GM21381 (cell line): ENCODE measurements around the gene RPN1.
A peak's percentile ranks its signal among the peaks of the same experiment; 100 is the strongest.
"Not testable (repeated sequence)": the region's sequence is repeated elsewhere in the genome, so short reads cannot be mapped to it uniquely, and the experiment has no call there.

Source experiments
- ATAC-seq: cut with Tn5 transposase; IDR thresholded peaks from one replicate; pipeline ENCODE4 v1.9.1; 2021; ENCODE audit warnings: mild to moderate bottlenecking, moderate library complexity; ENCODE audit not compliant: unreplicated experiment

RPN1 gene

DNA sequence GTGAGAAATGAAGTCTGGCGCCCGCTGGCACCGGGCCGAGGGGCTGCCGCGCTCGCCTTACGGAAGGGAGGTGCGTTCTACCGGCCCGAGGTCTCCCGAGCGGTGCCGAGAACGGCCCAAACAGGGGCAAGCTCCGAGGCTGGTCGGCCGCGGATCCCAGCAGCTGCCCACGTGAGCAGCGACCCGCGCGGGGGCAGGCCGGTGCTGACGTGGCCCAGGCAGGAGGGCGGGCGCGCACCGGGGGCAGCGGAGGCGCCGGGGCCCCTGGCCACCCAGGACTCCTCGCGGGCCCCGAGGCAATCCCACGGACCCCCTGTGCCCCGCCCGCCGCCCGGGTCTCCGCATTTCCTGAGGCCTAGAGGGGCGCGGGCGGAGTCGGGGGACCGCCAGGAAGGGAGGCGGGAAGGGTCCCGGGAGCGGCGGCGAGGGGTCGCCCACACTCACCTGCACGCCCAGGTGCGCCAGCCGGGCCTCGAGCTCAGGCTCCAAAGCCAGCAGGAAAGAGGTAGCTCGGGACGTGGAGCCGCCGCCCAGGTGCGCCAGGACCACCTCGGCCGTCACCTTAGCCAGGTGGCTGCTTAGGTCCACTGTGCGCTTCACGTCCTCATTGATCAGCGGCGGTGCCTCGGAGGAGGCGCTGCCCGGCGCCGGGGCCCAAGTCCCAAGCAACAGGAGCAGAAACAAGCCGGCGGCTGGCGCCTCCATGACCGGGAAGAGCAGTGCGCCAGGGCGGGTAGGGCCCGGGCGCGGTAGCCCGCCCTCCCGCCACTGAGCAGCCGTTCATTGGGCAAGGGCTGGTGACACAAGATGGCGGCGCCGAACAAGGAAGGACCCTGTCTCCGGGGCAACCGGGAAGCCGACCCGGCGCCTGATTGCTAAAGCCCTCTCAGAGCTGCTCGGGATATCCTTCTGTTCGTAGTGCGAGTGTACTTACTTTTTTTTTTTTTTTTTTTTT lies at the start of gene RPN1:
Gene RPN1 (minus strand): TSS at position 723 of the 955 bp plus-strand sequence. CDS start 18 bp downstream, at position 705.
- peak; percentile 96 for ATAC-seq

DNA sequence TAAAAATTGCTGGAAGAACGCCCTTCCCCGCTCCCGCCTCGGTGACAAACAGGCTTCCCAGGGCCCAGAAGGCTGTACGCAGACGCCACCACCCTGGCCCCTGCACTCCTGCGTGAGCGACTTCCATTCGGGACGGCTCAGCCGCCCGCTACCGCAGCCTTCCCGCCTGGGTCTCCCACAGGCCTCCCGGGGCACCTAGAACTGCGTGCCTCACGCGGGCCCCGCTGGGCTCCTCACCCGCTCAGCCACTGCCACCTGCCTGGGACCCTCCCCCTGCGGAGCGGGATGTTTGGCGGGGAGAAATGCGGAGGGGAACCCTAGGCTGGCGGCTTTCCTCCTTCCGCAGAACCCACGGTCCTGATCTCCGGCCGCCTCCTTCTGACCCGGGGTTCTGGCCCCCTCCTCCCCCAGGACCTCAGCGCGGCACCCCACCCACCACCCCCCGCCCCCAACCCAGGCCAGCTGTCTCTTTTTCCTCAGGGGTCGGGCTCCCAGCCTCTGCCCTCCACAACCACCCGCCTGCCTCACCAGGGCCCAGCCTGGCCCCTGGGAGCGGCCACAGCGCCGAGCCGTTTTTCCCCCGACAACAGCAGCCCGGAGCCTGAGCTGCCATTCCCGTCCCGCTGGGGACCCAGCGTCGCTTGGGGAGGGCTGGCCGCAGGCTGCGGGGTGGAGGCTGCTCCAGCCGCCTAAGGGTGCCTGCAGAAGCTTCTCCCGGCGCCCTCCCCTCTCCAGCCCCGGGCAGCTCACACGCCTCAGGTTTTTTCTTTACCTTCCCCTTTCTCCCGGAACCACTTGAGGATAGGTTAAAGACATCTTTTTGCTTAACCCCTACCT lies 47.8 kb upstream of the RPN1 start:
- ATAC-seq = no peak

DNA sequence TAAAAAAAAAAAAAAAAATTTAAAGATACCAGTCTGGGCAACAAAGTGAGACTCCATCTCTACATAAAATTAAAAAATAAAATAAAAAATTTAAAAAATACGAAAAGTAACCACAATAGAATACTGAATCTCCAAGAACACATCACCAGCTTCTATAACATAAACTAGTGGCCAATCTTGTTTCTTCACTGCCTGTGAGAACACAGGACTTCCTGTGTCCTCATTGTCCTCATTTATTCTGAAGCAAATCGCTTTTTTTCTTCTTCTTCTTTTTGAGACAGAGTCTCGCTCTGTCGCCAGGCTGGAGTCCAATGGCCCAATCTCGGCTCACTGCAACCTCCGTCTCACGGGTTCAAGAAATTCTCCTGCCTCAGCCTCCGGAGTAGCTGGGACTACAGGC lies 46.7 kb upstream of the RPN1 start:
- no peak for ATAC-seq

DNA sequence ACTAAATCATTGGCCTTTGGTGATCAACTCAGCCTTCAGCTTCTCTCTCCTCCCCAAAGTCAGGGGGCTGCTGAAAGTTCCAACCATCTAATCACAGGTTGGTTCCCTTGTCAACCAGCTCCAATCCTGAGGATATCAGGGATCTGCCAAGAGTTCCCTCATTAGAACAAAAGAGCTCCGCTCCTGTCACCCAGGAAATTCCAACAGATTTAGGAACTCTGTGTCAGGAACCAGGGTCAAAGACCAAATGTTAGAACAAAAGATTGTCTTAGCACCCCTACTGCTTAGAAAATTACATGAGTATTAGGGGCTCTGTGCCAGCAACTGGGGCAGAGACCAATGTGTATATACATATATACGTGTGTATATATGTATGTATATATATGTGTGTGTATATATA lies 43.1 kb upstream of the RPN1 start:
- no peak for ATAC-seq

DNA sequence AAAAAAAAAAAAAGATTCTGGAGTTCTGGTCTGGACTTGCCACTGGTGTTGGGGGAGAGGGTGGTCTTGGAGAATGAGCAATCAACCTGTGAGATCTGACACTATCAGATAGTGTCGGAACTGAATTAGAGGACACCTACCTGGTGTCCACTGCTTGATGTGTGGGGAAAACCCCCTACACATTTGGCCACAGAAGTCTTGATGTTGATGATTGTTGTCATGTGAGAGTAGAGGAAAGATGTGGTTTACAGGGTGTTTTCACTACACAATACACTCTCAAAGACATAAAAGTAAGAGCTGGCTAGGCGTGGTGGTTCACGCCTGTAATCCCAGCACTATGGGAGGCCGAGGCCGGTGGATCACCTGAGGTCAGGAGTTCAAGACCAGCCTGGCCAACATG lies 38.4 kb upstream of the RPN1 start:
- ATAC-seq = no peak

DNA sequence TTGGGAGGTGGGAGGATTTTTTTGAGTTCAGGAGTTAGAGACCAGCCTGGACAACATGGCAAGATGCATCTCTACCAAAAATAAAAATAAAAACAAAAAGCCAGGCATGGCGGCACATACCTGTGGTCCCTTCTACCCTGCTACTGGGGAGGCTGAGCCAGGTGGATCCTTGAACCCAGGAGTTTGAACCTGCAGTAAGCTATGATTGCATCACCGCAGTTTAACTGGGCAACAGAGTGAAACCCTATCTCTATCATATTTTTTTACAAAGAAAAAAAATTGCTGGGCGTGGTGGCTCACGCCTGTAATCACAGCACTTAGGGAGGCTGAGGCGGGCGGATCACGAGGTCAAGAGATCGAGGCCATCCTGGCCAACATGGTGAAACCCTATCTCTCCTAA lies 35.8 kb upstream of the RPN1 start:
- no peak for ATAC-seq

DNA sequence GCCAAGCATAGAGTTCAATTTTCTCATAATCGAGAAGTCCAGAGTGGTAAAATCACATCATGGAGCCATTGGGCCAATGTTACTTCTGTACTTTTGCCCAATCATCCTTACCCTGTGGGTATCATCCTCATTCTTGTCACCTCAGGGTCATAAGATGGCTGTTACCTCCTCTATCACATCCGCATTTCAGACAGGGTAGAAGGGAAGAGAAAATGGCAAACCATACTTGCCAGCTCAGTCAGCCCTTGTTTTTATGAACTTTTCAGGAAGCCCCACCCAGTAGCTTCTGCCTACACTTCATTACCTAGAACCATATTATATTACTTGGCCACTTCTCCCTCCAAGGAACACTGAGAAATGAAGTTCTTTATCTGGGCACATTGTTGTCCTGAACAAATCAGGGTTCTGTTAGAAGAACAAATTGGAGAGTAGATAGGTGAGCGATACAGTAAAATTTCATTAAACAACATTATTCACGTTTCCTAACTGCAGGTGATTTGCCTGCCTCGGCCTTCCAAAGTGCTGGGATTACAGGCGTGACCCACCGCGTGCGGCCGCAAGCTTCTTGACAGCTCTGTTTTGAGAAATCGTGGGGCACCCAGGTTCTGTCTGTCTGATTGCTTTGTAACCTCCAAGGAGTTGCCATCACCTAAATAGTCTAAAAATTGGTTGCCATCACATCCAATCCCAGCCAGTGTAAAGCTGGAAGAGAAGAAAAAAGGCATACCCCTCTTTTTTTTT lies 34.5 kb upstream of the RPN1 start:
- no peak for ATAC-seq

DNA sequence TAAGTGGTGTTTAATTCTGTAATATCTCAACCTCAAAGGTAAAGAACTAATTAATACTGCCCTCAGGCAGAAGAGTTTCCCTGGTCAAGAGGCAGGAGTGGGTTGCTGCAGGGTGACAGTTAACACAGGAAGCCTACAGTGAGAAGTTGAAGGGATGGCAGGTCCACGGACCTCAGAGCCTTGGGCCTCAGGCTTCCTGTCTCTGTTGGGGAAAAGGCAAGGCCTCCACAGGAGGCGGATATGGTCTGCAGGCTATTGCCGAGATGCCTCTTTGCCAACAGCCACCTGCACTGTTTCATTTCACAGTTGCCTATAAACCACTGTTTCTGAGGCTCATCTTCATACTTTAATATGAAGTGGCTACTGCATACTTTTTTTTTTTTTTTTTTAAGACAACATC lies 33.3 kb upstream of the RPN1 start:
- ATAC-seq = no peak

DNA sequence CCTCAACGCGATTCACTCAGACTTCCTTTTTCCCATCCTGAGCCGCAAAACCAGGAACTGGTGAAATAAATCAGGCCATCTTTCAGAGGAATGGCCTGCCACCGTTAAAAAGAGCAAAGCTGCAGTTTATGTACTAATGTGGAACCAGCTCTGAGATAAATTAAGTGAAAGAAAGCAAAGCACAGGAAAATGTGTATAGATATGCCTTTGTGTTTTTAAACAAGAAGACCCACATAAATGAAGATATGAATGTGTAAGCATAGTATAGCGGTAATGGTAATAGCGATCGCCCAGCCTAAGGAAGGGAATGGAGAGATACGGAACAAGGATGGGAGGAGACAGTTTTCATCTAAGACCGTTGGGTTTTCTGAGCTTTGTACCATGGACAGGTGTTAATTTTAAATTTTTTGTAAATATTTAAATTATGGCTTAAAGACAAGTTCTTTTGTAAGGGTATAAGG lies 30.8 kb upstream of the RPN1 start:
- ATAC-seq = no peak

DNA sequence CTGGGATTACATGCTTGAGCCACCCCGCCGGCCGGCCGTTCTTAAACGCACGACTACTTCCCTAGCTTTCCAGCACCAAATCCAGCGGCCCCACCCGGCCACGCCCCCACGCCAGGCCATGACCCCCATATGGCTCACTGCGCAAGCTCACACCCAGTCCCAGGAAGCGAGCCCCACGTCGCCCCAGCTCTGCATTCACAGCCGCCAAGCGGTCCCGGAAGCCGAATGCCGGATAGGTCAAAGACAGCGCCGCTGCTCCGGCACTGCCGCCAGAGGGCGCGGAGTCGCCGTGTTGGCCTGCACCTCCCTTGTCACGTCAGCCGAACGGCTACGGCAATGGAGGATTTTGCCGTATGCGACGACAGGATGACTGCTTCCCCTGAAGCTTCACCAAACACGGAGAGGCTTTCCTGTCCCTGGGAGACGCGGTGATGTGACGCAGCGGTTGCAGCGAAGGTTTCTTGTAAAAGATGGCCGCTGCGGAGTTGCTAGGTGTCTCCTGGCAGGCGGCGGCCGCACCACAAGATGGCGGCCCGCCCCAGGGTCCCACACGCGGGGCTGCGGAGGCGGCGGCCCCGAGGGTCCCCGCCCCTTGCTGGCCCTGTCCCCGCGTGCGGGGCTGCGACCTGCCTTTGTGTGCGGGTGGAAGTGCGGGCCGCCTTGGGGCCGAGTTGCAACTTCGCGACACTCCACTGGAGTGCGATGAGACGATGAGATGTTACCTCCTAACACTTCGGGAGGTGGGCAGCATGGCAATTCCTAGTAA lies 30.2 kb upstream of the RPN1 start:
- peak; percentile 95 for ATAC-seq

DNA sequence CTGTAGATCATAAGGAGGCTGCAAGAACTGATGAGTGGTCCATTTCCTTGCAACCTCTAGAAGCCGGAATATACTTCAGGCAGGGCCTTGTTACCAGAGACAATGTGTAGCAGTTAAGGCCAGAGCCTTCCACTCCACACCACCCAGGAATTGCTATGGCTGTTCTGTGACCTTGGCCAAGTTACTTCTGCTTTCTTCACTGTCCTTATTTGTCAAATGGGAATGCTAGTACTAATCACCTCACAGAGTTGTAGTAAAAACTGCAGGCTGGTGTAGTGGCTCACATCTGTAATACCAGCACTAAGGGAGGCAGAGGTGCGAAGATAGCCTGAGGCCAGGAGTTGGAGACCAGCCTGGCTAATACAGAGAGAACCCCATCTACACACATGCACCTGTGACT lies 28.7 kb upstream of the RPN1 start:
- ATAC-seq = no peak

DNA sequence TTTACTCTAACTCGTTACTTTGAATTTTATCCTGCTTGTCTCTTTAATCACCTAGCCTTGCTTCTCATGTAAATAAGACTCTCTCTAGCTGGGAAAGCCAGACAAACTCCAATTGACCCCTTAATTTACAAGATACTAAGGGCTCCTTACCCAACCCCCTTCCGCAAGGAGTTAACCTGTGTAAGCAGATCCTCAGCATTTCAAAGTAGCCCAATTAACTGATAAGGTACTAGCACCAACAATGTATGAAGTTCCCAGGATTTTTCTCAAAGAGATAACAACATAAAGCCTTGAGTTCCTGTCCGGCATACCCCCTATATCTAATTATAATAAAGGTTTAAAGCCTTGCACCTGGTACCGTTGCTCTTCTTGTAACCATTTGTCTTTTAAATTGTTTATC lies 25.2 kb upstream of the RPN1 start:
- ATAC-seq = not testable (repeated sequence)

DNA sequence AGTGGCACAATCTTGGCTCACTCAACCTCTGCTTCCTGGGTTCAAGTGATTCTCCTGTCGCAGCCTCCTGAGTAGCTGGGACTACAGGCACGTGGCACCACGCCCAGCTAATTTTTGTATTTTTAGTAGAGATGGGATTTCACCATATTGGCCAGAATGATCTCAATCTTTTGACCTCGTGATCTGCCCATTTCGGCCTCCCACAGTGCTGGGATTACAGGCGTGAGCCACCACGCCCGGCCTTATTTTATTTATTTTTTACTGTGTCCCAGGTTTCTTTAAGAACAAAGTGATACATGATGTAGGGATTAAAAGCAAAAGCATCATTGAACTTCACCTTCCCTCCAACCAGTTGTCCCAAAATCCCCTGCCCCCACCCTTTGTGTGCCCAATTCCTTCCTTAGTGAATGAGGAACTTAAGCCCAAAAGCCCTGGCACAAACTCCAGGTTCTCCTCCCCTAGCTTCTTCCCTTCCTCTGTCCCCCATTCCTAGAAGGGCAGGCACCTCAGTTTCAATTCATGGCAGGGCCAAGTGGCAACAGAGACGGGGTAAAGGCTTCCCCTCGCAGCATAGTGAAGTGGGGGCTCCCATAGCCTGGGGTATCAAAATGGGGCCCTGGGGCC lies 23.7 kb upstream of the RPN1 start:
- ATAC-seq = no peak

DNA sequence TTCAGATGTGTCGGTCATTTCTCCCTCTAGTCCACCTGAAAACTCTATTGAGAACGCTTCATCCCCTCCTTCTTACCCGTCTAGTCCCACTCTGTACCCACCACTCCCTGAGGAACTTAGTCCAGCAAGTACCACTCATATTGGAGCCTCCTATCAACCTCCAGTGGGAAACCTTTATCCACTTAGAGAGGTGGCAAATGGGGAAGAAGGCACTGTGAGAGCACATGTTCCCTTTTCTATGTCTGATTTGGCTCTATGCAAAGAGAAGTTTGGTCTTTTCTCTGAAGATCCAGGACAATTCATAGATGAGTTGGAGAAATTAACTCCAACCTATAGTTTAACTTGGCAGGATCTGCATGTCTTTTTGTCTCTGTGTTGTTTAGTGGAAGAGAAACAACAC lies 17.0 kb upstream of the RPN1 start:
- no peak for ATAC-seq

DNA sequence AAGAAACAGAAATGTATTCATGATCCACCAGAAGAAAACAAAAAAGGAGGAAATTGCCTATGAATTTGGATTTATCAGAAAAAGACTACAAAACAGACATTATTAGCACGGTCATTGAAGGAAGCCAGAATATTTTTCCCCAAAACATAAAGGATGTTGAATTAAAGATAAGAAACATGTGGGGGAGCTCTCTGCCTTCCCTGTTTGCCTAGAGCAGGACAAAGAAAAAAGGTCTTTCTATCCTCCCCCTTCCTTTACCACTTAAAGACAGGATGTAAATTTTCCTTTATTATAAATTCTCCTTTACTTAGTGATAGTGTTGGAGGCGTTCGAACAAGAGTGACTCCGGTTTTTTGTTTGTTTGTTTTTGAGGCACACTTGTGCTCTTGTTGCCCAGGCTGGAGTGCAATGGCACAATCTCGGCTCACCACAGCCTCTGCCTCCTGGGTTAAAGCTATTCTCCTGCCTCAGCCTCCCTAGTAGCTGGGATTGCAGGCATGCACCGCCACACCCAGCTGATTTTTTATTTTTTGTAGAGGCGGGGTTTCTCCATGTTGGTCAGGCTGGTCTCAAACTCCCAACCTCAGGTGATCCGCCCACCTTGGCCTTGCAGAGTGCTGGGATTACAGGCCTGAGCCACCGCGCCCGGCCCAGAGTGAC lies 14.9 kb upstream of the RPN1 start:
- no peak for ATAC-seq

DNA sequence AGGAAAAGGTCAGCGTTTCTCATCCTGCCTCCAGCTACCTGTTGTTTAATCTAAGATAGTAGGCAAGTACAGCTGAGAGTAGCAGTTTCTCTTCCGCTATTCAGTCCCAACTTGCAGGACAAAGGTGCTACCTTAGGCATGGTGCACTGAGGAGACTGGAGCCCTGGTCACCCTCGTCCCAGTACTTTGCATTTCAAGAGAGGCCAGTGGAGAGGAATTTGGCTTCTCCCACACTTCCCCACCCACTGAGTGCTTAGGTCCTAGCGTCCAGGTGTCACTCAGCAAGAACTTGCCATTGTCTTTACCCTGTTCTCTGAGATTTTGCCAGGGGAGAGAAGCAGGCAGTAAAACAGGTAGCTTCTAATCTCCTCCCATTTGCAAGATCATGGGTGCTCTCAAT lies 12.5 kb upstream of the RPN1 start:
- ATAC-seq = no peak

DNA sequence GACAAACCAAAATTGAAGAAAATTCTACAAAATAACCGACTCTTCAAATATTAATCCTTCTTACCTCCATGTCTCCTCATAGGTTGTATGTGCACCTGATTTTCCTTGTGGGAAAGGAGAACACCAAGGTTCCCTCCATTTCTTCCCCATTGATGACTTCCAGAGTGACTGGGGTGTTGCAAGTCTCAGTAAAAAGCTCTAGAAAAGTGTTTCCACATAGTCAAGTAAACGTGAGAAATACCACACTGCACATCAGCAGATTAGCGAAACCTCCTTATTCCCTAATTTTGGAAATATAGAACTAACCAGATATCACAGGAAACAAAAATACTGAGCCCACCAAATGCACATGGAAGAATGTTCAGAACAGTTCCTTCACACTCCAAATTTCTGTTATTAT lies 4.9 kb upstream of the RPN1 start:
- no peak for ATAC-seq

DNA sequence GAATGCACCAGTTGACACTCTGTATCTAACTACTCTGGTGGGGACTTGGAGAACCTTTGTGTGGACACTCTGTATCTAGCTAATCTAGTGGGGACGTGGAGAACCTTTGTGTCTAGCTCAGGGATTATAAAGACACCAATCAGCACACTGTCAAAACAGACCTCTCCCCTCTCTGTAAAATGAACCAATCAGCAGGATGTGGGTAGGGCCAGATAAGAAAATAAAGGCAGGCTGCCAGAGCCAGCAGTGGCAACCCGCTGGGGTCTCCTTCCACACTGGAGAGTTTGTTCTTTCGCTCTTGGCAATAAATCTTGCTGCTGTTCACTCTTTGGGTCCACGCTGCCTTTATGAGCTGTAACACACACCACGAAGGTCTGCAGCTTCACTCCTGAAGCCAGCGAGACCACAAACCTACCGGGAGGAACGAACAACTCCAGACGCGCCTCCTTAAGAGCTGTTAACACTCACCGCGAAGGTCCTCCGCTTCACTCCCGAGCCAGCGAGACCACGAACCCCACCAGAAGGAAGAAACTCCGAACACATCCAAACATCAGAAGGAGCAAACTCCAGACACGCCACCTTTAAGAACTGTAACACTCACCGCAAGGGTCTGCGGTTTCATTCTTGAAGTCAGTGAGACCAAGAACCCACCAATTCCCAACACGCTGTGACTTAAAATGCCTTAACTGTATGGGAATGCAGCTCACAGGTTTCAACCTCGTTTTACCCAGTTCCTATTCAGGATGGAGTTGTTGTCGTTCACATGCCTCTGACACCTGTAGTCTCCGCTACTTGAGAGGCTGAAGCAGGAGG lies 3.6 kb upstream of the RPN1 start:
- not testable (repeated sequence) for ATAC-seq
